SK-N-SH treated with all-trans-retinoic acid at 6 μM for 48 hours (cell line): ENCODE results near the gene FERMT2.

Experiments used
- ARNTL ChIP-seq: fragments of 450-650 bp; formaldehyde crosslinking; IDR thresholded peaks from 2 replicates; pipeline ENCODE4 v1.5.0; 2020; ENCODE audit warnings: low read depth, mild to moderate bottlenecking, moderate library complexity, borderline replicate concordance
- BACH2 ChIP-seq: fragments of 250-450 bp; sonication (Bioruptor Pico); IDR thresholded peaks from 2 replicates; pipeline ENCODE4 v1.9.0; 2021; ENCODE audit warnings: mild to moderate bottlenecking, borderline replicate concordance
- CSDC2 ChIP-seq: fragments of 250-450 bp; sonication (Bioruptor Pico); IDR thresholded peaks from 2 replicates; pipeline ENCODE4 v1.5.0; 2020; ENCODE audit warnings: mild to moderate bottlenecking, moderate library complexity
- ESRRG ChIP-seq: fragments of 250-450 bp; sonication (Bioruptor Pico); IDR thresholded peaks from 2 replicates; pipeline ENCODE4 v1.6.1; 2021; ENCODE audit warnings: mild to moderate bottlenecking
- ISL1 ChIP-seq: fragments of 250-450 bp; sonication (Bioruptor Pico); IDR thresholded peaks from 2 replicates; pipeline ENCODE4 v2.1.2; 2022; ENCODE audit warnings: mild to moderate bottlenecking, moderate library complexity
- RARB ChIP-seq: fragments of 250-450 bp; sonication (Bioruptor Pico); IDR thresholded peaks from 2 replicates; pipeline ENCODE4 v1.8.0; 2021; ENCODE audit warnings: mild to moderate bottlenecking, moderate library complexity
- ZFP30 ChIP-seq: fragments of 450-650 bp; formaldehyde crosslinking; IDR thresholded peaks from 2 replicates; pipeline ENCODE4 v1.5.0; 2022; ENCODE audit warnings: mild to moderate bottlenecking, moderate library complexity
- ZNF565 ChIP-seq: fragments of 450-650 bp; formaldehyde crosslinking; conservative IDR thresholded peaks from 2 replicates; pipeline ENCODE4 v1.5.0; 2020; ENCODE audit warnings: low read depth, mild to moderate bottlenecking, moderate library complexity
- ZNF70 ChIP-seq: fragments of 450-650 bp; formaldehyde crosslinking; IDR thresholded peaks from 2 replicates; pipeline ENCODE4 v1.5.0; 2020; ENCODE audit warnings: mild to moderate bottlenecking, moderate library complexity
- TF ChIP-seq, protein P1 (sequence below): fragments of 250-450 bp; sonication (Bioruptor Pico); IDR thresholded peaks from 2 replicates; pipeline ENCODE4 v1.8.0; 2021; ENCODE audit warnings: low read depth, mild to moderate bottlenecking, moderate library complexity, borderline replicate concordance
- TF ChIP-seq, protein P2 (sequence below): fragments of 250-450 bp; sonication (Bioruptor Pico); IDR thresholded peaks from 2 replicates; pipeline ENCODE4 v1.5.1; 2020; ENCODE audit warnings: low read depth, mild to moderate bottlenecking, moderate library complexity
- TF ChIP-seq, protein P3 (sequence below): fragments of 250-450 bp; sonication (Bioruptor Pico); IDR thresholded peaks from 2 replicates; pipeline ENCODE4 v1.5.1; 2021; ENCODE audit warnings: mild to moderate bottlenecking, moderate library complexity
- TF ChIP-seq, protein P4 (sequence below): fragments of 250-450 bp; sonication (Bioruptor Pico); IDR thresholded peaks from 2 replicates; pipeline ENCODE4 v1.8.0; 2020; ENCODE audit warnings: mild to moderate bottlenecking, moderate library complexity, borderline replicate concordance

DNA sequence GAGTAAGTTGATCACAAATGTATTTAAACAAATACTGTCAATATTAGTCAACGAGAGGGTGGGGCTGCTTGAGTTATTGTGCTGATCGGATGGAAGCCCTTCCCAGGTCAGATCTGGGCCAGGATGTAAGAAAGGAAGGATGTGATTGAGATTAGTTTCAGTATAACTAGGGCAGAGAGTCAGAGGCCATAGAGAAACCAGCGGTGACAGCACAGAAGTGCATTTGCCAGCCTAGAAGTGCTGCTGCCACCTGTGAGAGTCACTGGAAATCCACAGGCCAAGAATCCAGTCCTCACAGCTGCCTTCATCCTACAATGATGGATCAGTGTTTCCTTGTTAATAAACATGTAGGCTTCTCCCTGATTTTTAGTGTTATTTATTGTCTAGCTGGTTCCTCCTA, 9.8 kb upstream of the FERMT2 start:
- TF ChIP-seq, protein P1, sequence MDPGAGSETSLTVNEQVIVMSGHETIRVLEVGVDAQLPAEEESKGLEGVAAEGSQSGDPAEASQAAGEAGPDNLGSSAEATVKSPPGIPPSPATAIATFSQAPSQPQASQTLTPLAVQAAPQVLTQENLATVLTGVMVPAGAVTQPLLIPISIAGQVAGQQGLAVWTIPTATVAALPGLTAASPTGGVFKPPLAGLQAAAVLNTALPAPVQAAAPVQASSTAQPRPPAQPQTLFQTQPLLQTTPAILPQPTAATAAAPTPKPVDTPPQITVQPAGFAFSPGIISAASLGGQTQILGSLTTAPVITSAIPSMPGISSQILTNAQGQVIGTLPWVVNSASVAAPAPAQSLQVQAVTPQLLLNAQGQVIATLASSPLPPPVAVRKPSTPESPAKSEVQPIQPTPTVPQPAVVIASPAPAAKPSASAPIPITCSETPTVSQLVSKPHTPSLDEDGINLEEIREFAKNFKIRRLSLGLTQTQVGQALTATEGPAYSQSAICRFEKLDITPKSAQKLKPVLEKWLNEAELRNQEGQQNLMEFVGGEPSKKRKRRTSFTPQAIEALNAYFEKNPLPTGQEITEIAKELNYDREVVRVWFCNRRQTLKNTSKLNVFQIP = no peak
- TF ChIP-seq ZNF565 (CRISPR knock-in tag) = no peak
- TF ChIP-seq ISL1 = no peak
- TF ChIP-seq ARNTL (CRISPR knock-in tag) = no peak
- no peak for TF ChIP-seq RARB
- TF ChIP-seq, protein P2, sequence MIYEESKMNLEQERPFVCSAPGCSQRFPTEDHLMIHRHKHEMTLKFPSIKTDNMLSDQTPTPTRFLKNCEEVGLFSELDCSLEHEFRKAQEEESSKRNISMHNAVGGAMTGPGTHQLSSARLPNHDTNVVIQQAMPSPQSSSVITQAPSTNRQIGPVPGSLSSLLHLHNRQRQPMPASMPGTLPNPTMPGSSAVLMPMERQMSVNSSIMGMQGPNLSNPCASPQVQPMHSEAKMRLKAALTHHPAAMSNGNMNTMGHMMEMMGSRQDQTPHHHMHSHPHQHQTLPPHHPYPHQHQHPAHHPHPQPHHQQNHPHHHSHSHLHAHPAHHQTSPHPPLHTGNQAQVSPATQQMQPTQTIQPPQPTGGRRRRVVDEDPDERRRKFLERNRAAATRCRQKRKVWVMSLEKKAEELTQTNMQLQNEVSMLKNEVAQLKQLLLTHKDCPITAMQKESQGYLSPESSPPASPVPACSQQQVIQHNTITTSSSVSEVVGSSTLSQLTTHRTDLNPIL (CRISPR knock-in tag) = no peak
- no peak for TF ChIP-seq ESRRG (CRISPR knock-in tag)
- no peak for TF ChIP-seq ZFP30 (CRISPR knock-in tag)
- TF ChIP-seq, protein P3, sequence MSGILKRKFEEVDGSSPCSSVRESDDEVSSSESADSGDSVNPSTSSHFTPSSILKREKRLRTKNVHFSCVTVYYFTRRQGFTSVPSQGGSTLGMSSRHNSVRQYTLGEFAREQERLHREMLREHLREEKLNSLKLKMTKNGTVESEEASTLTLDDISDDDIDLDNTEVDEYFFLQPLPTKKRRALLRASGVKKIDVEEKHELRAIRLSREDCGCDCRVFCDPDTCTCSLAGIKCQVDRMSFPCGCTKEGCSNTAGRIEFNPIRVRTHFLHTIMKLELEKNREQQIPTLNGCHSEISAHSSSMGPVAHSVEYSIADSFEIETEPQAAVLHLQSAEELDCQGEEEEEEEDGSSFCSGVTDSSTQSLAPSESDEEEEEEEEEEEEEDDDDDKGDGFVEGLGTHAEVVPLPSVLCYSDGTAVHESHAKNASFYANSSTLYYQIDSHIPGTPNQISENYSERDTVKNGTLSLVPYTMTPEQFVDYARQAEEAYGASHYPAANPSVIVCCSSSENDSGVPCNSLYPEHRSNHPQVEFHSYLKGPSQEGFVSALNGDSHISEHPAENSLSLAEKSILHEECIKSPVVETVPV (CRISPR knock-in tag) = no peak
- TF ChIP-seq ZNF70 (CRISPR knock-in tag) = no peak
- TF ChIP-seq, protein P4, sequence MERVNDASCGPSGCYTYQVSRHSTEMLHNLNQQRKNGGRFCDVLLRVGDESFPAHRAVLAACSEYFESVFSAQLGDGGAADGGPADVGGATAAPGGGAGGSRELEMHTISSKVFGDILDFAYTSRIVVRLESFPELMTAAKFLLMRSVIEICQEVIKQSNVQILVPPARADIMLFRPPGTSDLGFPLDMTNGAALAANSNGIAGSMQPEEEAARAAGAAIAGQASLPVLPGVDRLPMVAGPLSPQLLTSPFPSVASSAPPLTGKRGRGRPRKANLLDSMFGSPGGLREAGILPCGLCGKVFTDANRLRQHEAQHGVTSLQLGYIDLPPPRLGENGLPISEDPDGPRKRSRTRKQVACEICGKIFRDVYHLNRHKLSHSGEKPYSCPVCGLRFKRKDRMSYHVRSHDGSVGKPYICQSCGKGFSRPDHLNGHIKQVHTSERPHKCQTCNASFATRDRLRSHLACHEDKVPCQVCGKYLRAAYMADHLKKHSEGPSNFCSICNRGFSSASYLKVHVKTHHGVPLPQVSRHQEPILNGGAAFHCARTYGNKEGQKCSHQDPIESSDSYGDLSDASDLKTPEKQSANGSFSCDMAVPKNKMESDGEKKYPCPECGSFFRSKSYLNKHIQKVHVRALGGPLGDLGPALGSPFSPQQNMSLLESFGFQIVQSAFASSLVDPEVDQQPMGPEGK = no peak
- no peak for TF ChIP-seq CSDC2 (CRISPR knock-in tag)
- TF ChIP-seq BACH2 (CRISPR knock-in tag) = no peak
